Subcutaneous adipose tissue (tissue), 4 donors: ENCODE results near the gene CCDC3. TPM values are rescaled to one million over a fixed set of nuclear protein-coding genes. Genes with fewer than 3 reads are reported as not detected.

Source experiments
- CTCF ChIP-seq: fragments of 450-650 bp; IDR thresholded peaks from one replicate; pipeline ENCODE4 v1.5.1; 2016; ENCODE audit warnings: low read depth, mild to moderate bottlenecking, control low read depth, antibody characterized with exemption, moderate library complexity
- total RNA-seq, 4 donors: library from RNA; depleted of rRNA; stranded (reverse); fragments of >200 nt; gene quantifications; one replicate each; pipeline ENCODE4 v1.1.0, GENCODE V29; 2016

CCDC3 gene
- total RNA-seq, 4 donors from 2014 or later: 4.8 to 39.1 (median 19.4) TPM

GRCh38 chr10:12961416-12962205 lies 39.9 kb downstream of the CCDC3 start:
- no peak for TF ChIP-seq CTCF

GRCh38 chr10:12960941-12961340 lies 40.6 kb downstream of the CCDC3 start:
- no peak for TF ChIP-seq CTCF

GRCh38 chr10:12960334-12960898 lies 41.1 kb downstream of the CCDC3 start:
- TF ChIP-seq CTCF: no peak

GRCh38 chr10:12958546-12959110 lies 42.9 kb downstream of the CCDC3 start:
- no peak for TF ChIP-seq CTCF

- no peak for TF ChIP-seq CTCF
Measured at GRCh38 chr10:12957081-12957480, 44.4 kb downstream of the CCDC3 start.

- no peak for TF ChIP-seq CTCF
Measured at GRCh38 chr10:12954866-12955265, 46.6 kb downstream of the CCDC3 start.

- no peak for TF ChIP-seq CTCF
Measured at GRCh38 chr10:12950583-12951128, 50.9 kb downstream of the CCDC3 start.
